NCI-H2107 (cell line): ENCODE data around the gene PHKG1.
"Not testable (repeated sequence)": the region's sequence is repeated elsewhere in the genome, so short reads cannot be mapped to it uniquely, and the experiment has no call there.

ENCODE experiments used
- DNase-seq: peaks from one replicate; lab custom pipeline; 2025; lab: John Stamatoyannopoulos, UW

PHKG1 gene

DNA sequence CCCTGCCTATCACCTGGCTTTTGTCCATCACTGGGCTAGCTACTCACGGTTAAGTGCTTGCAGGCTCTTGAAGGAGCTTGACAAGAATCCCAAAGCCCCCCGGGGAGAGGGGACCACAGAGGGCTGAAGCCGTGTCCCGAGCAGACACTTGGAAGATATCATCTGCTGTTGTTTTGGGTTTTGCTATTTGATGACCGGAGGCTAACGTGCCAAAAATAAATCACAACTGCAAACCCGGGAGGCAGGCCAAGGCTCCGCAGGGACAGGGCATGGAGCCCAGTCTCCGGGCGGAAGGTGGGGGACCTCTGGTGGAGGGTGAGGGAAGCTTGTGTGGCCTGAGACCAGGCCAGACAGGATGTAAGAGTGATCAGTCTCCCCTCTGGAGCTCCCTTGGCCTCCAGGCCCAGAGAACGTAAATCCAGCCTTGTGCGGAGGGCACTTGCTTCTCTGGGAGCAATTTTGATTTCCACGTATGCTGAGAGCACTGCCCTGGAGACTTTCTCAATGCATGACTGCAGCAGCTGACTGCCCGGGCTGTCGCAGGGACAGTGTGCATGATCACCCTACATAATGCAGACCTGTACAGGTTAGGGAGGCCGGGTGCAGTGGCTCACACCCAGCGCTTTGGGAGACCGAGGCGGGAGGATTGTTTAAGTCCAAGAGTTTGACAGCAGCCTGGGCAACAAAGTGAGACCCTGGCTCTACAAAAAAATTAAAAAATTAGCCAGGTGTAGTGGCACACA lies at the start of gene PHKG1:
Gene PHKG1, minus strand, starts transcription at position 164 of the 743 bp plus-strand sequence. CDS start 4,011 bp downstream, outside the sequence.
- DNase-seq, result peak; percentile 43

DNA sequence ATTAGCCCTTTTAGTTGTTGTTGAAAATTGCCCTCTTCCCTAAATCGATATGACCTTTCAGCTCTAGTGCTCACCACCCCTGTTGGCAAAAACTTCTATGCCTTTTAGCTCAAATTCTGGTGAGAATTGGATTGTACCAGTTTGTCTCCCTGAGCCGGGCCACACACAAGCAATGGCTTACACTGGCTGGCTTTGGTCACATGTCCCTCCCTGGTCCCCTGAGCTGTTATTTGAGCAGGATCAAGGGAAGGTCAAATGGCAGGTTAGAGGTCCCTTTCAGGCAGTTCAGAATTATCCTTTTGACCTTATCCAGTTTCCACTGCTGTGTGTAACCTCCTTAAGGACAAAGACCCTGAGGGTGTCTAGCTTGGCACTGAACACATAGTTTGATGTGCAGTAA lies 38.3 kb upstream of the PHKG1 start:
- DNase-seq, result not testable (repeated sequence)

DNA sequence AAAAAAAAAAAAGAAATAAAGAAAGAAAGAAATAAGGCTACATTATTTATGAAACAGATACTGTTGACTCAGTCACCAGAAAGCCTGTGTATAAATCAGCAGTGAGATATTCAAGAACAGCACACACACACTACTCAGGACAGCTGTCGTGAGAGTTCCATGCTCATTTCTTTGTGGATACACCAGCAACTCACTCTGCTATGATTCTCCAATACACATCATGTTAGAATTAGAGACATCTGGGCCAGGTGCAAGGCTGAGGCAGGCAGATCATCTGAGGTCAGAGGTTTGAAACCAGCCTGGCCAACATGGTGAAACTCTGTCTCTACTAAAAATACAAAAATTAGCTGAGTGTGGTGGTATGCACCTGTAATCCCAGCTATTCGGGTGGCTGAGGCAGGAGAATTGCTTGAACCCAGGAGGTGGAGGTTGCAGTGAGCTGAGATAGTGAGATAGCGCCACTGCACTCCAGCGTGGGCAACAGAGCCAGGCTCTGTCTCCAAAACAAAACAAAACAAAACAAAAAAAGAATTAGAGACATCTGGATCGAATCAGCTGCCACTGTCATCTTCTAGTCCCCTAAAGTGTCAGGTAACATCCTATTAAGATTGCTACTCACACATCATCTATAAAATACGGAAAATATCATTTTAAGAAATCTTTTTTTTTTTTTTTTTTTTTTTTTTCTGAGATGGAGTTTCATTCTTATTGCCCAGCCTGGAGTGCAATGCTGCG lies 34.7 kb upstream of the PHKG1 start:
- DNase-seq, result no peak

DNA sequence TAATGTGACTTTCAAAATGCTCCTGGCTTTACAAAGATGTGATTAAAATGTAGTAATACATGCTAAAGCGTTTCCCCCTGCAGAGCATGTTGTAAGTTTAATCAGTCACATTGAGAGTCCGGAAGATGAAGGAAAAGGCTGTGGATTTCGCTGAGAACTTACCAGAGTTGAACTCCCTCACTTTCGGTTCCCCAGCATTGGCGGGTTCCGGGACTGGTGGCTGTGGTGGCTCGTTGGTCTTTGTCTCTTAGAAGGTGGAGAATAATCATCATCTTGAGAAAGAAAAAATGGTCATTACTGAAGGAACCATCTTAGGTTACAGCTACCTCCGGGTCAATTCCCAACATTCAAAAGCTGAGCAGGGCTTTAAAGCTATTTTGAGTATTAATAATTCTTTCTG lies 33.1 kb upstream of the PHKG1 start:
- no peak for DNase-seq

DNA sequence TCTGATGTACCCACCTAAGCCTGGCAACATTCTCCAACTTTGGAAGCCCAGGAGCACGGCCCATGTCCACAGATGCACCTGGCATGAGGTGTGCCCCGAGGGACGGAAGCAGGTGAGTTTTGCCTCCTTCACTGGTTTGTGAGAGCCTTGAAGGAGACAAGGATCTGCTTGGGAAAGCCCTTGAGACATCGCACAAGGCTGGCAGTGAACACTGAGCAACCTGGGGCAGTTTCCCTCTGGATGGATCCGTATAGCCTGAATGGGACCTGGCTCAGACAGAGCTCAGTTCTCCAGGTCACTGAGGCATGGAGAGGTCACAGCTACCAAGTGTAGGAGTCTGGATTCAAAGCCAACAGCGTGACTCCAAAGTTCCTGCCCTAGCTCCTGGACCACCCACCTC lies 32.2 kb upstream of the PHKG1 start:
- no peak for DNase-seq

DNA sequence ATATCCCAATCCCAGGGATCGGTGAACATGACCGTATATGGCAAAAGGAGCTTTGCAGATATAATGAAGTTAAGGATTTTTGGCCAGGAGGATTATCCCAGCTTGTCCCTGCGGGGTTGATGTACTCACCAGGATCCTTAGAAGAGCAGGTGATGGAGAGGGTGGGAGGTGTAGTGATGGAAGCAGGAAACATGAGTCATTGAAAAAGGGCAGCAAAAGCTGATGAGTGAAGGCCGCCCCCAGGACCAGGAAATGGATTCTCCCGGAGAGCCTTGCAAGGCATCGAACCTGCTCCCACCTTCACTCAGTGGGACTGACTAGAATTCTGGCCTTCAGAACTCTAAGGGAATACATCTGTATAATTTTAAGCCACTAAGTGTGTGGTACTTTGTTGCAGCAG lies 28.7 kb upstream of the PHKG1 start:
- DNase-seq, result no peak

DNA sequence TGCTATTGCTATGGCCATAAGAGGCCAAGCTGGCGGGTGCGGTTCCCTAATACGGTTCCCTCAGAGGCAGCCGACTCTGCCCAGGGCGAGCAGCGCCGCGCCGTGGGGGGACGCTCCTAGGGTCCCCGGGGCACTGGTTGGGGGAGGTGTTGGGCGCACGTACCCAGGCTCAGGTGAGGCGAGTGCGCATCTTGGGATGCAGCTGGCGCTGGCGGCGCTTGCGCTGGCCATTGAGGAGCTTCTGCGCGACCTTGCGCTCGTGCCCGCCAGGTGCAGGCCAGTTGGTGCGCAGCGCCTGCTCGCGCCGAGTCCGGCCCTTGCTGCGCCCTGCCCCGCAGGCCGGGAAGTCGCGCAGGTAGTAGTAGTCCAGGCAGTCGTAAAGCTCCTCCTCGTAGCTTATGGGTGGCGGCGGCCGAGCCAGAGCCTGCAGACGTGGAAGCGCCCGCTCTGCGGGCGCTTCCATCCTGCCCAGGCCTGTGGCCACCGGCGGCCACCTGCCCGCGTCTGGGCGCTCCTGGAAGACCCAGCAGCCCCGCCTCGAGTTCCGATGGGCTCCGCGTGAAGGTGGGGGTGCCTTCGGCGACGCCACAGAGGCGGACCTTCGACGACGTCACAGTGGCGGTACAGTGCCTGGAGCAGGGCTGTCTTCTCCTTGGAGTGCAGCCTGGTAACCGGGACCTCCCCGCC lies 23.2 kb upstream of the PHKG1 start, which contains the start of gene NUPR2:
Gene NUPR2, minus strand, starts transcription at position 566 of the 687 bp plus-strand sequence. Its CDS starts 103 bp downstream, at position 463.
- no peak for DNase-seq

DNA sequence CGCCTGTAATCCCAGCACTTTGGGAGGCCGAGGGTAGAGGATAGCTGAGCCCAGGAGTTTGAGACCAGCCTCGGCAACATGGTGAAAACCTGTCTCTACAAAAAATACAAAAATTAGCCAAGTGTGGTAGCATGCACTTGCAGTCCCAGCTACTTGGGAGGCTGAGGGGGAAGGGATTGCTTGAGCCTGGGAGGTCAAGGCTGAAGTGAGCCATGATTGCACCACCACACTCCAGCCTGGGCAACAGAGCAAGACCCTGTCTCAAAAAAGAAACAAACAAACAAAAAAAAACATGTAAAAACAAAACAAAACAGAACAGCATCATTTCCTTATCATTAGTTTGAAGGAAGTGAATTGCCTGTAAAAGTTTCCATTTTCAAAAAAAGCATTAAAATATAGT lies 19.5 kb upstream of the PHKG1 start:
- not testable (repeated sequence) for DNase-seq

DNA sequence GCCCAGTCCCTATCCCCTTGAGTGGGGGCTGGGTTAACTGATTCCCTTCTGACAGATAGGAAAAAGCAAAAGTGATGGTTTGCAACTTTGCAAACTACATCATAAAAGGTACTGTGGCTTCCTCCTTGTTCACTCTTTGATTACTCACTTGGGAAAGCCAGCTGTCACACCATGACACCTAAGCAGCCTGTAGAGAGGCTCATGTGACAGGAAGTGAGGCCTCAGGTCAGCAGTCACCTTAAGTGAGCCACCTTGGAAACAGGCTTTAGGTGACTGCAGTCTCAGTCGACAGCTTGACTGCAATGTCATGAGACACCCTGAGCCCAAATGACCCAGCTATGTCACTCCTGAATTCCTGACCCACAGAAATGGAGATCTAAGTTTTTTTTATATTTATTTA lies 17.9 kb upstream of the PHKG1 start:
- DNase-seq, result no peak

DNA sequence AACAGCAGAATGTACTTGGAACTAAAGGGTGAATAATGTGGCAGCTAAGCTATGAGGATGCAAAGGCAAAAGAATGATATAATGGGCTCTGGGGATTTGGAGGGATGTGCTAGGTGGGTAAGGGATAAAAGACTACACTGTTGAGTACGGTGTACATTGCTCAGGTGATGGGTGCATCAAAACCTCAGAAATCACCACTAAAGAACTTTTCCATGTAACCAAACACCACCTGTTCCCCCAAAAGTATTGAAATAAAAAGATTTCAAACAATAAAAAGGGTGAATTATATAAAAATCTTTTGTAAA lies 15.2 kb upstream of the PHKG1 start:
- DNase-seq, result no peak

DNA sequence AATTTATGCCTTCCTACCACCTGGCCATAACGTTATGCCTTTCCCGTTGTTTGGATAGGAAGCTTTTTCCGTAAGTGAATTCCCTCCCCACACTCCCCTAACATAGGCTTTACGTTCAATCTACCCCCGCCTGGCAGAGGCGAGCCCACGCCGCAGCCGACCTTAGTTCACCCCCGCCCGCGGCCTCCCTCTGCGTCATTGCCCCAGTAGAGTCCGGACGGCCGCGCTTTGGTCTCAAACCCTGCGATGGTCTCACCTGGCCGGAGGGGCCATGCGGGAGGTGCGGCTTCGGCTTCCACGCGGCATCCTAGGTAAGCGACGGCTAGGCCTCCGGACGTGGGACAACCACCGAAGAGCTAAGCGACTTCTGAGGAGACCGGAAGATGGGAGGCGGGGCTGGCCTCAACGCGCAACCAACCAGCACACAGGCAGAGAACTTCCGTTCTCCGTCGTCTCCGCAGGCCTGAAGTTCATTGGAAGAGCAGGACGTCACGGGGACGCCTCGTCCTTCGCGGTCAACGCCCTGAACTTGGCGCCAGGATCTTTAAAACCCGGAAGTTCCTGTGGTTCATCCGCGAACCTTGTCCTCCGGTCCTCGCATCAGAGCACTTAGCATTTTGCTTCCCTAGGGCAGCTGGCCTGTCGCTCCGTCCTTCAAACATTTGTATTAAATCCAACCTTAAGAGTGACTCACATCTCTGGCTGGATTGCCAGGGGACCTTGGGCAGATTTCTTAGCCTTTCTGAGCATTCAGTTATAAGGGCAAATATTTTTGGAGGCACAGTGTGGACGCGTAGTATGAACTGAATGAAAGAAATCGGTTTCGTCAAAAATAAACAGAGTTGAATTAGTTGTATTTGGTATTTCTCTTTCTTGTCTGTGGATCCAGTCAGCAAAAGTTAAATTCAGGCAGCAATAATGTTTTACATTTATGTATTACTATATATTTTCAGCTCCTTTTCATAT lies 13.6 kb upstream of the PHKG1 start, which contains the start of gene CHCHD2:
Gene CHCHD2, minus strand, starts transcription at position 369 of the 966 bp plus-strand sequence. Its CDS starts 63 bp downstream, at position 306.
- peak; percentile 97 for DNase-seq

DNA sequence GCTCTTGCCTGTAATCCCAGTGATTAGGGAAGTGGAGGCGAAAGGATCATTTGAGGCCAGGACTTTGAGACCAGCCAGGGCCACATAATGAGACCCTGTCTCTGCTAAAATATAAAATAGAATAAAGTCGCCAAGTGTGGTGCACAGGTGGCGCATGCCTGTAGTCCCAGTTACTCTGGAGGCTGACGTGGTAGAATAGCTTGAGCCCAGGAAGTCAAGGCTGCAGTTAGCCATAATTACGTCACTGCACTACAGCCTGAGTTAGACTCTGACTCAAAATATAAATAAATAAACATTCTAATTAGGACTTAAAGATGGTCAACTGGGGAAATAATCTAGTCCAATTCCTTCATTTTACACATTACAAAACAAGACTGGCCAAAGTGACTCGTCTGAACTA lies 12.8 kb upstream of the PHKG1 start:
- DNase-seq, result no peak

DNA sequence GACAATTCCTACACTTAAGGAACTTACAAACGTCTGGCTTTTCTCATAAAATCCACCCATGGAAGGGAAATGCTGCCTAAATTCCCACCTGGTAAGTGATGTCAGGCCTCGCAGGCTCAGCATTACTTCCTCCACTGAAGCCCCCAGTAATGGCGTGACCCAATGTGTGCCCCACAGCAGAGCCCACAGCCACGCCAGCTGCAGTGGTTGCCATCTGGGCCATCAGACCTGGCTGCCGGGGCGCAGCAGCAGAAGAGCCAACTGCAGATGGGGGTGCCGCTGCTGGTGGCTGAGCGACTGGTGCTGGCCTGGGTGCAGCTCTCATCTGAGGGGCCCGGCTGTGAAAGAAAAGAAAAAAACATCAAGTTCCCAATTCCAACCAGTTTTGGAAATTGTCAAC lies 11.4 kb upstream of the PHKG1 start:
- not testable (repeated sequence) for DNase-seq

DNA sequence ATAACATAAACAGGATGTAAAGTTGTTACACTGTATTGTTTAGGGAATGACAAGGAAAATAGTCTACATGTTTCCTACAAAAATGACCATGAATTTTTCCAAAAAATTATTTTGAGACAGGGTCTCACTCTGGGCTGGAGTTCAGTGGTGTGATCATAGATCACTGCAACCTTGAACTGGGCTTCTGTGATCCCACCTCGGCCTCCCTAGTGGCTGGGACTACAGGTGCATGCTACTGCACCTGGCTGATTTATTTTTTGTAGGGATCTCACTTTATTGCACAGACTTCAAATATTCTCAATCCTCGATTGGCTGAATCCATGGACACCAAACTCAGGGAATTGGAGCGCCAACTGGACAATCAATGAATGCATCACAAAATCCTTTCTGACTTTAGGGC lies 6.9 kb upstream of the PHKG1 start:
- DNase-seq, result no peak

DNA sequence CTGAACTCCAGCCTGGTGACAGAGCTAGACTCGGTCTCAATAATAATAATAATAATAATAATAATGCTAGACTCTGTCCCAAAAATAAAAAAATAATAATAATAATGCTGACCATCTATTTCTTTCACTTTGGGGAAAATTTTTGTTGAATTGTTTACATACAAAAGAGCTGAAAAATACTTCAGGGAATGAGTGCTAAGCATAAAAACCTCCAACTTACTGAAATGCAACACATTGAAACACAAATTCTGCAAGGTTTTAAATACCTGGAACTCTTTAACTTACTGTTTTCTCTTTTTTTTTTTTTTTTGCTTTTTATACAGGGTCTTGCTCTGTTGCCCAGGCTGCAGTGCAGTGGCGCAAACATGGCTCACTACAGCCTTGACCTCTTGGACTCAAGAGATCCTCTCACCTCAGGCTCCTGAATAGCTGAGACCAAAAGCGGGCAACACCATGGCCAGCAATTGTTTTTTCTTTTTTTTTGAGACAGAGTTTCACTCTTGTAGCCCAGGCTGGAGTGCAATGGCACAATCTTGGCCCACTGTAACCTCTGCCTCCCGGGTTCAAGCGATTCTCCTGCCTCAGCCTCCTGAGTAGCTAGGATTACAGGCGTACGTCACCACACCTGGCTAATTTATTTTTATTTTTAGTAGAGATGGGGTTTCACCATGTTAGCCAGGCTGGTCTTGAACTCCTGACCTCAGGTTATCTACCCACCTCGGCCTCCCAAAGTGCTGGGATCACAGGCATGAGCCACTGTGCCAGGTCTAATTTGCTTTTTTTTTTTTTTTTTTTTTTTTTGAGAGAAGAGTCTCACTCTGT lies 5.6 kb upstream of the PHKG1 start:
- DNase-seq, result not testable (repeated sequence)

DNA sequence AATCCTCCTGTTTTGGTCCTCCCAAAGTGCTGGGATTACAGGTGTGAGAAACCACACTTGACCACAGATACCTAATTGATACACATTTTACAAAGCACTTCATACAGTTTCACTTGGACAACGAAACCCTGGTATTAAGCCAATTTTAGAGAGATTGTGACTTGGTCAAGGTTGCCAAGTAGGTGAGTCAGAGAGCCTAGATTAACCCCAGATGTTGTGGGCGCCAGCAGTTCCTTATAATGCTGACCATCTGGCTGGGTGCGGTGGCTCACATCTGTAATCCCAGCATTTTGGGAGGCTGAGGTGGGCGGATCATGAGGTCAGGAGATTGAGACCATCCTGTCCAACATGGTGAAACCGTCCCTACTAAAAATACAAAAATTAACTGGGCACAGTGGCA lies 4.9 kb upstream of the PHKG1 start:
- DNase-seq, result no peak

DNA sequence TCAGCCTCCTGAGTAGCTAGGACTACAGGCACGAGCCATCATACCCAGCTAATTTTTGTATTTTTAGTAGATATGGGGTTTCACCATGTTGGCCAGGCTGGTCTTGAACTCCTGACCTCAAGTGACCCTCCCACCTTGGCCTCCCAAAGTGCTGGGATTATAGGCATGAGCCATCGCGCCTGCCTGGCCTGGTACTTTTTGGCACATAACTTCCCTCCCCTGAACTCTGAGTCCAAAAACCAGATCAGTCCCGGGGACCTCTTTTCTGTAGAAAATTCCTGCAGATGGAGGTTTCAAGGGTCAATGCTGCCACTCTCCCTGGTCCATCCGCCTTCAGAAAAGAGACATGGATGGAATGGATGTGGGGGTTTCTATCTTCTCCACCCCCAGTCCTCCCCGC lies 364 bp downstream of the PHKG1 start:
- DNase-seq, result not testable (repeated sequence)

DNA sequence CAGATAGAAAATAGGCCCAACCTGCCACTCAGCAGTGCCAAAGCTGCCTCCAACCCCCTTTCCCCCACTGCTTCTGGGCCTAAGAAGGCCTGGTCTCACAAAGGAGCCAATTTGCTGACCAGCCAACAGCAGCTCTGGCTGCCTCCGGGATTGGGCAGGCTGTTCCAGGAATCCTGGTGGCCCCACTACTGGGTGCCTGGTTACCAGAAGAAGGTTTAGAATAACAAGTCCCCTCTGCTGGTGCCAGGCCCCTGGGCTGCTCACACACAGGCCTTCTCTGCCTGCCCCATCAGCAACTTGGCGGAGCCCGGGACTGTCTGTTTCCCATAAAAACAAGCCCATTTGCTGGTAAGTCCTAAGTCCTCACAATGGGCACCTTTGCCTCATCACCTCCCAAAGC lies 1.2 kb downstream of the PHKG1 start:
- no peak for DNase-seq

DNA sequence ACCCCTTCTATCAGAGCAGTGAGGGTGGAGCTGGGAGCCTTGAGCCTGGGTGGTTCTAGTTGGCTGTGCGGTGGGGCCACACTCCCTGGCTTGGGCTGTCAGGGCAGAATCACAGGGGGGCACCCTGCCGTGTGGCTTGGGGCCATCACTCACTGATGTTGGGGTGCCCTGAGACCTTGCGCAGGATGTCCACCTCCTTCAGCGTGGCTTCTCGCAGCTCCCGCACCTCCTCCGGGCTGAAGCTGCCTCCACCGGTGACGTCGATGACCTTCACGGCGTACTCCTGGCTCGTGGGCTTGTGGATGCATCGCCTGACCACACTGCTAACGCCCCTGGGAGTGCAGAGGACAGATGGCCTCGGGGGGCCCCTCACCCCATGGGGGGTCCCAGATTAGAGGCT lies 5.3 kb downstream of the PHKG1 start:
- DNase-seq, result no peak

DNA sequence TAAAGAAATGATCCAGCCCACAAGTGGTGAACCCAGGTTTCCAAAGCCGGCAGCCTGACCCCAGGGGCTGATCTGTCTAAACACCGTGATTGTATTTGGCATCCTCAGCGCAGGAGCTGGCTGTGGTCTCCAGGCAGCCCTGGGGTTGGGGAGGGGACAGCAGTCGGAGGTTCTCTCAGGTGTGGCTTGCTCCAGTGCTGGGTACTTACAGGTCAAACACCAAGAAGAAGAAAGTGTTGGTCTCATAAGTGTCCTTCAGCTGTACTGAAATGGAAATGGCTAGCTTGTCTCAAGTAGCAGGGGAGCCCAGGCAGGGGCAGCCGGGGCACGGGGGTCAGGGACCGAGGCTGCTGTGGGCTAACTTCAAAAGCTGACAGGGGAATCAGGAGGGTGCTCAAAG lies 6.0 kb downstream of the PHKG1 start:
- DNase-seq, result no peak
